HepG2 (cell line): ENCODE data around the gene SEC63. TPM values are rescaled to one million over a fixed set of nuclear protein-coding genes. Genes with fewer than 3 reads are reported as not detected.

Experiments used
- BRD4 ChIP-seq: sonication (generic); formaldehyde crosslinking; IDR thresholded peaks from 2 replicates; pipeline ENCODE4 v1.4.0; 2020; ENCODE audit warnings: missing genetic modification reagents
- HNF4A ChIP-seq: sonication (generic); formaldehyde crosslinking; IDR thresholded peaks from 2 replicates; pipeline ENCODE4 v1.4.0; 2020; ENCODE audit warnings: missing genetic modification reagents
- KAT8 ChIP-seq: IDR thresholded peaks from 2 replicates; pipeline ENCODE4 v1.6.1; 2016; ENCODE audit warnings: missing genetic modification reagents, missing compliant biosample characterization
- POLR2A ChIP-seq, 2 experiments: IDR thresholded peaks; 2 replicates each; pipeline ENCODE4 v1.6.1; 2011; ENCODE audit warnings: low read depth in 2 of 2, low read length in 2 of 2, mild to moderate bottlenecking in 1 of 2, moderate library complexity in 1 of 2; ENCODE audit not compliant: insufficient read depth in 1 of 2
- TFAP4 ChIP-seq: sonication (generic); IDR thresholded peaks from 2 replicates; pipeline ENCODE4 v1.6.1; 2016; ENCODE audit warnings: low read depth, borderline replicate concordance
- ZMAT5 ChIP-seq: sonication (generic); formaldehyde crosslinking; IDR thresholded peaks from 2 replicates; pipeline ENCODE4 v1.5.0; 2020; ENCODE audit warnings: mild to moderate bottlenecking, low read depth, missing genetic modification reagents, borderline replicate concordance
- ZNF207 ChIP-seq: fragments of 450-650 bp; IDR thresholded peaks from 2 replicates; pipeline ENCODE4 v1.6.1; 2016; ENCODE audit warnings: antibody characterized with exemption, borderline replicate concordance
- ZNF619 ChIP-seq: sonication (generic); formaldehyde crosslinking; IDR thresholded peaks from 2 replicates; pipeline ENCODE4 v1.4.0; 2020; ENCODE audit warnings: mild to moderate bottlenecking, missing genetic modification reagents
- ZNF672 ChIP-seq: sonication (generic); formaldehyde crosslinking; IDR thresholded peaks from 2 replicates; pipeline ENCODE4 v1.8.1; 2022; ENCODE audit warnings: missing genetic modification reagents
- ZNF704 ChIP-seq: sonication (generic); formaldehyde crosslinking; IDR thresholded peaks from 2 replicates; pipeline ENCODE4 v1.8.1; 2023; ENCODE audit warnings: mild to moderate bottlenecking, inconsistent platforms, moderate library complexity, missing genetic modification reagents, borderline replicate concordance
- ZNF724P ChIP-seq: sonication (generic); formaldehyde crosslinking; IDR thresholded peaks from 2 replicates; pipeline ENCODE4 v1.8.0; 2022; ENCODE audit warnings: missing genetic modification reagents, borderline replicate concordance
- ZNF747 ChIP-seq: sonication (generic); formaldehyde crosslinking; IDR thresholded peaks from 2 replicates; pipeline ENCODE4 v1.8.1; 2023; ENCODE audit warnings: missing genetic modification reagents, mild to moderate bottlenecking, borderline replicate concordance
- polyA plus RNA-seq, 8 experiments: library from polyadenylated mRNA; depleted of rRNA in 3 of 8; stranded (reverse) in 7 of 8; unstranded in 1 of 8; fragments of >200 nt; fragmentation: Illumina TruSeq in 4 of 8; extraction: Trizol in 4 of 8; gene quantifications; 2 replicates each; pipeline versions ENCODE4 v1.2.1 to v1.2.3, GENCODE V29; 2011 to 2016; ENCODE audit warnings: low read depth in 4 of 8, missing spikeins in 1 of 8, mixed read lengths in 1 of 8; ENCODE audit not compliant: insufficient read depth in 1 of 8
- total RNA-seq, 5 experiments: library from RNA; depleted of rRNA; stranded (reverse); fragments of >200 nt; fragmentation: Illumina TruSeq; extraction: Trizol; gene quantifications; 2 replicates each; pipeline ENCODE4 v1.2.3, GENCODE V29; 2016; ENCODE audit warnings: low read depth in 1 of 5
- TF ChIP-seq, protein P1 (sequence below): sonication (generic); formaldehyde crosslinking; IDR thresholded peaks from 2 replicates; pipeline ENCODE4 v1.4.0; 2020; ENCODE audit warnings: low read depth, mild to moderate bottlenecking, missing genetic modification reagents
- TF ChIP-seq, protein P2 (sequence below): sonication (generic); formaldehyde crosslinking; conservative IDR thresholded peaks from 2 replicates; pipeline ENCODE4 v1.4.0; 2020; ENCODE audit warnings: missing genetic modification reagents
- TF ChIP-seq, protein P3 (sequence below): sonication (generic); formaldehyde crosslinking; IDR thresholded peaks from 2 replicates; pipeline ENCODE4 v1.5.1; 2020; ENCODE audit warnings: missing genetic modification reagents, mild to moderate bottlenecking, borderline replicate concordance
- TF ChIP-seq, protein P4 (sequence below): sonication (generic); formaldehyde crosslinking; IDR thresholded peaks from 2 replicates; pipeline ENCODE4 v1.8.1; 2022; ENCODE audit warnings: low read depth, mild to moderate bottlenecking, missing genetic modification reagents
- TF ChIP-seq, protein P5 (sequence below): IDR thresholded peaks from 2 replicates; pipeline ENCODE4 v1.6.1; 2016; ENCODE audit warnings: low read depth, control low read depth

Gene SEC63
- total and polyA plus RNA-seq, 2 of the 13 experiments (the other 11 are each of a cell fraction or from before 2014, with no cell fraction given), result 20.2 to 45.9 TPM

DNA sequence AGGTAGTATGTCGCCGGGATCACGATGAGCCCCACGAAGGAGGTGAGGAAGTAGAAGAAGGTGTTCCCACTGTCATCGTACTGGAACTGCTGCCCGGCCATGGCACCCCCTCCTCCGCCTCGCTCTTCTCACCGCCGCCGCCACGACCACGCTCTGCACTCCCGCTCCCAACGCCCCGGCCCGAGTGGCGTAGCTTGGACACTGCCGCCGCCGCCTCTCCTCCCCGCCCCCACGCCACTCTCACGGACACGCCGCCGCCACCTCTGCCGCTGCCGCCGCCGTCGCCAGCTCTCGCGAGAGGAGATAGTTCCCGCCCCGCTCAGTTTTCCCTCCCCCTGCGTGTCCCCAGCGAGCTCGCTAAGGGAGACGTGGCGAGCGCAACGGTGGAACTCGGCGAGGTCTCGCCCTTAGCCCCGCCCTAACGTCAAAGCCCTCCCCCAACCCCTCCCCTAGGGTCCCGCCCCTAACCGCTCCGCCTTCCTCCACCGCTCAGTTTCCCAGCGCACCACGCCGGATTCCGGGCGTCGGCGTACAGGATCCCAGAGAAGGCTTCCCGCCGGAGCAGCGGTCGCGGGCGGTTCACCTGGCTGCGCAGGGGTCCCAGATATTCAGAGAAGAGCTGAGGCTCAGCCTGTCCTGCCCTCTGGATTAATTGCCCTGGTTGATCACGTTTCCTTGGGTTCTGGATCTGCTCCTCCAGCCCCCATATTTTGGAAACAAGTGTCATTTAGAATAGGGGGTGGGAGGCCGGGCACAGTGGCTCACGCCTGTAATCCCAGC is at the start of gene SEC63 (continued):
- TF ChIP-seq, protein P1, sequence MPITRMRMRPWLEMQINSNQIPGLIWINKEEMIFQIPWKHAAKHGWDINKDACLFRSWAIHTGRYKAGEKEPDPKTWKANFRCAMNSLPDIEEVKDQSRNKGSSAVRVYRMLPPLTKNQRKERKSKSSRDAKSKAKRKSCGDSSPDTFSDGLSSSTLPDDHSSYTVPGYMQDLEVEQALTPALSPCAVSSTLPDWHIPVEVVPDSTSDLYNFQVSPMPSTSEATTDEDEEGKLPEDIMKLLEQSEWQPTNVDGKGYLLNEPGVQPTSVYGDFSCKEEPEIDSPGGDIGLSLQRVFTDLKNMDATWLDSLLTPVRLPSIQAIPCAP (CRISPR knock-in tag), result no peak
- TF ChIP-seq ZNF619 (CRISPR knock-in tag) (no peak), ZNF747 (CRISPR knock-in tag) (no peak), BRD4 (peak; percentile 53; the same call in 1 of the 2 replicates), POLR2A (IDR thresholded peaks at IDR 0.05; ENCODE audit: insufficient read depth in 1 of 2, low read depth in 2 of 2, low read length in 2 of 2) (peak; percentile 81 to 85), TFAP4 (peak; percentile 14; the same call in 1 of the 2 replicates), HNF4A (CRISPR knock-in tag) (no peak), ZNF207 (no peak), ZMAT5 (CRISPR knock-in tag) (no peak), ZNF724P (CRISPR knock-in tag) (no peak), KAT8 (CRISPR knock-in tag) (0 out of 2 replicates have a peak, but pooled peaks have one; percentile 36), ZNF704 (CRISPR knock-in tag) (peak; percentile 48; the same call in 1 of the 2 replicates), ZNF672 (CRISPR knock-in tag) (no peak)
- TF ChIP-seq, protein P2, sequence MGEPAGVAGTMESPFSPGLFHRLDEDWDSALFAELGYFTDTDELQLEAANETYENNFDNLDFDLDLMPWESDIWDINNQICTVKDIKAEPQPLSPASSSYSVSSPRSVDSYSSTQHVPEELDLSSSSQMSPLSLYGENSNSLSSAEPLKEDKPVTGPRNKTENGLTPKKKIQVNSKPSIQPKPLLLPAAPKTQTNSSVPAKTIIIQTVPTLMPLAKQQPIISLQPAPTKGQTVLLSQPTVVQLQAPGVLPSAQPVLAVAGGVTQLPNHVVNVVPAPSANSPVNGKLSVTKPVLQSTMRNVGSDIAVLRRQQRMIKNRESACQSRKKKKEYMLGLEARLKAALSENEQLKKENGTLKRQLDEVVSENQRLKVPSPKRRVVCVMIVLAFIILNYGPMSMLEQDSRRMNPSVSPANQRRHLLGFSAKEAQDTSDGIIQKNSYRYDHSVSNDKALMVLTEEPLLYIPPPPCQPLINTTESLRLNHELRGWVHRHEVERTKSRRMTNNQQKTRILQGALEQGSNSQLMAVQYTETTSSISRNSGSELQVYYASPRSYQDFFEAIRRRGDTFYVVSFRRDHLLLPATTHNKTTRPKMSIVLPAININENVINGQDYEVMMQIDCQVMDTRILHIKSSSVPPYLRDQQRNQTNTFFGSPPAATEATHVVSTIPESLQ (CRISPR knock-in tag), result 0 out of 2 replicates have a peak, but pooled peaks have one; percentile 16
- TF ChIP-seq, protein P3, sequence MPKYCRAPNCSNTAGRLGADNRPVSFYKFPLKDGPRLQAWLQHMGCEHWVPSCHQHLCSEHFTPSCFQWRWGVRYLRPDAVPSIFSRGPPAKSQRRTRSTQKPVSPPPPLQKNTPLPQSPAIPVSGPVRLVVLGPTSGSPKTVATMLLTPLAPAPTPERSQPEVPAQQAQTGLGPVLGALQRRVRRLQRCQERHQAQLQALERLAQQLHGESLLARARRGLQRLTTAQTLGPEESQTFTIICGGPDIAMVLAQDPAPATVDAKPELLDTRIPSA, result 0 out of 2 replicates have a peak, but pooled peaks have one; percentile 78
- TF ChIP-seq, protein P4, sequence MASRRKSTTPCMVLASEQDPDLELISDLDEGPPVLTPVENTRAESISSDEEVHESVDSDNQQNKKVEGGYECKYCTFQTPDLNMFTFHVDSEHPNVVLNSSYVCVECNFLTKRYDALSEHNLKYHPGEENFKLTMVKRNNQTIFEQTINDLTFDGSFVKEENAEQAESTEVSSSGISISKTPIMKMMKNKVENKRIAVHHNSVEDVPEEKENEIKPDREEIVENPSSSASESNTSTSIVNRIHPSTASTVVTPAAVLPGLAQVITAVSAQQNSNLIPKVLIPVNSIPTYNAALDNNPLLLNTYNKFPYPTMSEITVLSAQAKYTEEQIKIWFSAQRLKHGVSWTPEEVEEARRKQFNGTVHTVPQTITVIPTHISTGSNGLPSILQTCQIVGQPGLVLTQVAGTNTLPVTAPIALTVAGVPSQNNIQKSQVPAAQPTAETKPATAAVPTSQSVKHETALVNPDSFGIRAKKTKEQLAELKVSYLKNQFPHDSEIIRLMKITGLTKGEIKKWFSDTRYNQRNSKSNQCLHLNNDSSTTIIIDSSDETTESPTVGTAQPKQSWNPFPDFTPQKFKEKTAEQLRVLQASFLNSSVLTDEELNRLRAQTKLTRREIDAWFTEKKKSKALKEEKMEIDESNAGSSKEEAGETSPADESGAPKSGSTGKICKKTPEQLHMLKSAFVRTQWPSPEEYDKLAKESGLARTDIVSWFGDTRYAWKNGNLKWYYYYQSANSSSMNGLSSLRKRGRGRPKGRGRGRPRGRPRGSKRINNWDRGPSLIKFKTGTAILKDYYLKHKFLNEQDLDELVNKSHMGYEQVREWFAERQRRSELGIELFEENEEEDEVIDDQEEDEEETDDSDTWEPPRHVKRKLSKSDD (CRISPR knock-in tag), result peak; percentile 66
- TF ChIP-seq, protein P5, sequence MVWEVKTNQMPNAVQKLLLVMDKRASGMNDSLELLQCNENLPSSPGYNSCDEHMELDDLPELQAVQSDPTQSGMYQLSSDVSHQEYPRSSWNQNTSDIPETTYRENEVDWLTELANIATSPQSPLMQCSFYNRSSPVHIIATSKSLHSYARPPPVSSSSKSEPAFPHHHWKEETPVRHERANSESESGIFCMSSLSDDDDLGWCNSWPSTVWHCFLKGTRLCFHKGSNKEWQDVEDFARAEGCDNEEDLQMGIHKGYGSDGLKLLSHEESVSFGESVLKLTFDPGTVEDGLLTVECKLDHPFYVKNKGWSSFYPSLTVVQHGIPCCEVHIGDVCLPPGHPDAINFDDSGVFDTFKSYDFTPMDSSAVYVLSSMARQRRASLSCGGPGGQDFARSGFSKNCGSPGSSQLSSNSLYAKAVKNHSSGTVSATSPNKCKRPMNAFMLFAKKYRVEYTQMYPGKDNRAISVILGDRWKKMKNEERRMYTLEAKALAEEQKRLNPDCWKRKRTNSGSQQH (CRISPR knock-in tag), result peak; percentile 37; the same call in 1 of the 2 replicates
